HK-2 (cell line): ENCODE data around the gene DNAH7.
"Not testable (repeated sequence)": the region's sequence is repeated elsewhere in the genome, so short reads cannot be mapped to it uniquely, and the experiment has no call there.

Experiments used
- DNase-seq: peaks from one replicate; pipeline ENCODE4 v3.0.0-alpha.2; 2018; ENCODE audit not compliant: unreplicated experiment

Gene DNAH7

DNA sequence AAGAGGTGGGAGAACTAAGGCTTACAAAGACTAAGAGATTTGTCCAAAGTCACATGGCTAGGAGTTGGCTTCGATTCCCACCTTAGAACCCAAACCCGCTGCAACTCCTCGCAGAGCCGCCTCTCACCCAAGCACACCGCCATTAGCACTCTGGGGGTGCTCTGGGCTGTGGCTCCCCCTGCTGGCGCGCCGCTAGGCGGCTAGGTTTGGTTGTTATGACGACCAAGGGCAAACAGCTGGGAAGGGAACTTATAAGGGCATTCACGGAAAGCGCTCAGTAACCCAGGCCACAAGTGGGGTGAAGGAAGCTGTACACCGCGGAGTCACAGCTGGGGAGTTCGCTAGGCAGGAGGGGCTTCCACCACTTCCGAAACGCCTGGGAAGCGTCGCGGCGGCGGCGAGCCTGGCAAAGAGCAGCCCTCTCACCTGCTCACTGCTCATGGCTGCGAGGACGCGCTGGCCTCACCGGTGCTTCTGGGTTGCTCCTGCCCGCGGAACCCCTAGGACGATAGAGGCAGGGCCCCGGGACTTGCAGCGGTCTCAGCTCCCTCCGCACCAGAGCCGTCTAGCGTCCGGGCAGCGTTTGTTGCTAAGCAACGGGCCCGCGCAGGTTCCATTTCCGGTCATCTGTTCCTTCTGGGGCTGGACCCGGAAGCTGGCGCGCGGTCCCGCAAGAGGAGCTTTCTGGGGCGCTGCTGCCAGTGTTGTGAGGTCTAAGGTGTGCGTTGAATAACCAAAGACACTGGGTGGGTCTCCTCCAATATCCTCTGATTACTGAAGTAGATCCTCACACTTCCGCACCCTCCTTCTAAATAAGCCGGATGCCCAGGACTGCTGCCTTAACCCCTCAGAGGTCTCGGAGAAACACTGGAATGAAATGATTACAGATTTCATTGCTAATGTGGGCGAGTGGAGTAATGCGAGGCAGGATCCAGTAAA, at the start of gene DNAH7:
TSS of gene DNAH7 (minus strand) at position 567 of the 939 bp plus-strand sequence. CDS start at position 441, 126 bp downstream.
- peak; percentile 91 for DNase-seq

DNA sequence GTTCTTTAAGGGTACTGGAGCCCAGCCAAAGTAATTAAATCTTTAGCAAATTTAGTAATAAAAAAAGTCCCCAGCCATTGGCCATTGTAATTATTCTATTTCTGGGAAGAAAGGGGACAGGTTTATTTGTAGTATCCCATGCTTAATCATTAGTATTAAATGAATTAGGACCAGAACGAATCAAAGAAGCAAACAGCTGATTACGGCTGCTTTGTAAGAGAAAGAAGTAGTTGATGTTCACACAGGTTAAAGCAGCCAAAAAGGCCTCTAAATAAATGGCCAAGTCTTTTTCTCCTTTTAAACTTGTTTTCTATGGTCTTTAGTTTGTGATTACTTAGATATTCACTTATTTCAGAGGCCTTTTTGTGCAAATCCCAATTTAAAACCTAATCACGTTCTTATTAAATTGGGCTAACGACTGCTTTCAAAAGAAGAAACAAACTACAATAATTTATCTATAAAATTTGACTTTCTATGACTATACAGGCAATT, 48.6 kb upstream of the DNAH7 start:
- no peak for DNase-seq

DNA sequence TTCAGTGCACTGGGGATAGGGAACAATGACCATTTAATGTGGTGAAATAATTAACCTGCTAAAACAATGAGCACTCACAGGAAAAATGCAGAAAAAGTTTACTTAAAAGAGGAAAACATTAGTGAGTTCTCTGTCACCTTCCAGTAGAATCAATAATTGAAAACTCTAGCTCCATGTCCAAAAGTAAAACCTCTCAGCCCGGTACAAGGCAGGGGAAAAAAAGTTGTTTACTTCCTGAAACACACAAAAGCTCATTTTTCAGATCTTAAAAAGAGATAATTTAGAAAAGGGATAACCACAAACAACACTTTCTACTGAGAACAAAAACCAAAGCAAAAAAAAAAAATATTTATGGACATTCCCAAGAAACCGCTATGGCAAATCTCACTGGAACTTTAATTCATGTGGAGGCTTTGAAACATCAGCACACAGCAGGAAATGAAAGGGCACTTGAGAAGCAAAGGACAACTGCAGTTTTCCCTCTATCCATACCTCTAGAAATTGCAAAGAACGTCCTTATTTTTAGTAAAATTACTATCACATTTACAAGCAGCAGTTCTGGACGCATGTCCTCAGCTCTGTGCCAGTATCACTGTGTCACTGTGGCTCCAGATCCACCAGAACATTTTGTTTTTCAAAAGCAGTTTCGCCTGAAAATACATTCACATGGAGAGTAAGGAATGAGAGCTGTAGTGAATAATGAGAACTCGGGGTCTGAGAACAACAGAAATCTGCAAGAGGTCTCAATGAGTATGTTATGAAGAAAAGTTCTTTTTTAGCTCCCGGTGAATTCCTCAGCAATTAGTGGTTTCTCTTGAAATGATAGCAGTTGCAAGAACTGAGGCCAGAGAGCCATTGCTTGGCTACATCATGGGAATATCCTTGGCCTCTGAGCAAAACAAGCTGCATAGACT, 44.7 kb upstream of the DNAH7 start:
- no peak for DNase-seq

DNA sequence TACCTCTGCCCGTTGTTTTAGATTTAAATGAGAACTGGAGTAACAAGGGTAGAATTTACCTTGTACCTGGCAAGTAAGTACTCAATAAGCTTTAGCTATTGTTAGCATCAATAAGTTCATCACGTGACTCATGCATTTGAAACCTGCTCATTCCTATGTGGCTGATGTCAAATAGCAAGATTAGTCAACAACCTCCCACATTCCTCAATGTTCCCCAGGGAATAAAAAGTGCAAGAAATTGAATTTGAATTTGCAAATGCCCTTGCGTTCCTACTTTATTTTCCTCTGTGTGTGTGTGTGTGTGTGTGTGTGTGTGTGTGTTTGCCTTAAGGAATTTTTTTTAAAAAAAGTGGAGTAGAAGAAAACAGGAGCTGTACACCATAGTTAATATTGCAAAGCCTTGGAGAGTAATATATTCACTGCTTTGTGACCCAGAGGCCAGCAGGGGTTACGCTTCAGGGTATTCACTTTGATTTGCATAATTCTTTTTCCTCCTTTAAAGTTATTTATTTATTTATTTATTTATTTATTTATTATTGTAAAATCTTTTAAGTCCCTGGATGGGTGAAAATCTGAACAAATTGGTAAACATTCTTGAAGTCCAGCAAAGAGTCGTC, 43.9 kb upstream of the DNAH7 start:
- no peak for DNase-seq

DNA sequence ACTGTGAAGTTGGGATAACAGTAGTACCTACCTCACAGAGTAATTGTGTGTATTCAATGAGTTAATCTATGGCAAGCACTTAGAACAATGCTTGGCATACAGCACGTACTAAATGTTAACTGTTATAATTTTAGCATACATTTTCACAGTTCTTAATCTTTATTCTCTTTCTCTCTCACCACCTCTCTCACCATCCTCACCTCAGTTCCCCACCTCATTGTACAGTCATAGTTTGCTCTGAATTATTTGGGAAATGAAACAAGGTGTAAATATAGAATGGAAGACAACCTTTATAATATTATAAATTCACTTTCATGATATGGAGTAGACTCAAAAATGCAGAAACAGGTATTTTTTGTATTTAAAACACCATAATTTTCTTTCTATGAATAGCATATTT, 40.0 kb upstream of the DNAH7 start:
- no peak for DNase-seq

DNA sequence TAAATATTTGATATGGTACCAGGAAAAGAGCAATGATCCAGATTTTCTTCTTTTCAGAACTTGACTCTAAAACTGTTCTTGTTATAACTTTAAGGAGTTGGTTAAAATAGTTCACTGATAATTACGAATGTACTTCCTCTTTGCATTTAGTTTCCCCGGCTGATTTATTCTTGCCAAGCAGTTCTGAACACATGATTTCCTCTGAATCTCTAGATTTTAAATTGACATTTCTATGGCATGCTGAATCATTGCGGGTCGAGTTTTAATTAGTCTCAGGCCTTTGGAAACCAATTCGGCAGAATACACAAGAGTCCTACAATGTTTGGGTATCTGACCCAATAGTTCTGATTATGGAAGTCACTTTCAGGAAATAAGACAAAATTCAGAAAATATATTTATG, 37.3 kb upstream of the DNAH7 start:
- no peak for DNase-seq

DNA sequence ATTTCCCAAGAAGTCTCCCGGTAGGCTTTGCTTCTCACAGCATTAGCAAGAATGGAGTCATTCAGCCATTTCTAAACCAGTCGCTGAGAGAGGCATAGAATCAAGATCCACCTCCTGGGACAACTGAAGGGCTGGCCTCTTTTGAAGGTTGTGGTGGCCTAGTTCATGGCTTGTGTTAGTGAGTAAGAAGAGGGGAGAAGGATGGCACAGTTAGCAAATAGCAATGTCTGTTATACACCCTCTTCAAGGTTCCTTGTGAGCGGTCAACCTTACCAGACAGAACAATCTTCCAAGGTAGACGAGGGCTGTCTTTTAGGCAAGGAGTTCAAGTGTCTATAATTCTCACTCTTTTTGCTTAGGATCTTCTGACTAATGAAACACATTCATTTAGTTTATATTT, 35.4 kb upstream of the DNAH7 start:
- peak; percentile 19 for DNase-seq

DNA sequence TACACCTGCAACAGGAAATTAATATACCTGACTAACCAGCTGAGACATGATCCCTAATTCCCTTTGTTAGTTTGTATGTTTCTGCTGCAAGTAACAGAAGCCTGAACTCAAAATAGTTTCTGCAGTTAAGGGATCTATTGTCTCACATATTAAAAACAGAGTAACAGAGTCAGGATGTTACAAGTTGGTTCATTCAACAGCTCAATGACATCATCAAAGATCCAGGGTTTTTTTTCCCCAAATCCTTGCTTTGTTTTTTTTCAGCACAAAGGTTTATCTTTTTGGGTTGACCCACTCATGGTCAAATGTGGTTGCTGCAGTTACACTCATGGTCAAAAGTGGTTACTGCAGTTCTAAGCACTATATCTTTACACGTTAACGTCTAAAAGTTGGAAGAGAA, 35.0 kb upstream of the DNAH7 start:
- DNase-seq = no peak

DNA sequence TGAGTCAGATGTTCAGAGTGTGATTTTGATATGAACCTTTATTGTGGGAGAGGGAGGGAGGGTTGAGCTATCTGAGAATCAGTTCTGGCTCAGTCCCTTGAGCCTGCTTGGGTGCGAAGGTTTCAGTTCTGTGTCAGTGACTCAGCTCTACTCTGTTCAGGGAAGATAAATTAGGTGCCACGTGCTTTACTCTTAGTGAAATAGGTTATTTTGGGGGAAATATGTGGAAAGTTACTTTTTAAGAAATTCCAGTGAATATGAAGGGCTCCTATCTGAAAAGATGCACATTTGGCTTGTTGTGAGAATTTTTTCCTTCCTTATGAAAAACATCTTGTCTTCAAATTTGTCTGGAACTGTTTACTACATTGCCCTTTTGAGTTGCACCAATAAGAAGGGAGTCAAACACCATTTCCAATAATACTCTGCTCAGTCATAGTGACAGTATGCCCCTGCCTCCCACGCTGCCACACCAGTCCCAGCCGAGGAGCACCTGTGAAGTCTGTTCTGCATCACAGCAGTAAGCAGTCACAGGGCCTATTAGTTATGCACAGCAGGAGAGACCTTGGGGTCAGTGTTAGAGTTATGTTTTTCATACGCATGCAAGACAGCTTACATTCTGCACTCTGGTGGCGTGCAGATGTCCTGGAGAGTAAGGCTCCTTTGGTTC, 32.8 kb upstream of the DNAH7 start:
- DNase-seq = no peak

DNA sequence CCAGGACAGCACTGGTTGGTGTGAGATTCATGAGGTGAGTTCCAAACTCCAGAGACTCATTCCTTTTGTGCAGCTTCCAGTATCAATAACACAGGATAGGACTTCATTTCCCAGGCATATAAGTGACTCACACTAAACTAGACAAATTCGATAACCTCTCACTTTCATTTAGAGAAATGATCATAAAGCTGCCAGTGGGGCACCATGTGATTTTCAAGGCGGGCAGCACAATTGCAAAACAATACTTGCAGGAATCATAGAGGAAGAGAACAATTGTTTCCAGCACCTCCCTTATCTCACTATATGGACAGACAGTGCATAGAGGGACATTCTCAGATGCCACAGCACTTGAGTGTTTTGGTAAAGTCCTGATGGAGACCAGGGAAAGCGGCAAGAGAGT, 31.3 kb upstream of the DNAH7 start:
- no peak for DNase-seq

DNA sequence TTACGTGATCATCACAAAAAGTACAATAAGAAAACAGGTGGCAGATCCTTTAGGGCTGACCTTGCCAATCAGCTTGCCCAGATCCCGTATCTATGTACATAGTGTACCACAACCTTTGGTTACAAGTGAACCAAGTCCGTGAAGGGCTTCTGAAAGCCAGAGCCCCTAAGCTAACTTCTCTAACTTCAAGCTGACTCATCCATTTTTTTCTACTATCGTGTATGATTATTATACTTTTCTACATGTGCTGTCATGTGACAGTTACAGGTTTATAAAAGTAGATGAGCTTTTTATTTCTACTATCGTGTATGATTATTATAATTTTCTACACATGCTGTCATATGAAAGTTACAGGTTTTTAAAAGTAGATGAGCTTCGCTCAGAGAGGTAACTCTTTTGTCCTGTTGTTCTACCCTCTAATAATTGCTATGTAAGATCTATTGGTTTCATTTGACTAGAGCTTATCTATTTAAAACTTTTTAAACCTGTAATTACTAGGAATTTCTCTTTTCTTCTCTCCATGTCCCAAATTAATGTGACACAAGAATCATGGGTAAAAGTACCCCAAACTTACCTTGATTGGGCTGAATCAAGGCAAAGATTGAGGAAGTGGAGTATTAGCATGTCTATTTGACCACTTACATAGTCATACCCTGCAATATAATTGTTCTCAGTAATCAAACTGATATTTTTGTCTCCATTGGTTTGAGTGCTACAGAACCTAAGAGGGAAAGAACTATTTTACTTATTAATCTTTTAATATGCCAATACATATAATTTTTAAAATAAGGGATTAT, 29.4 kb upstream of the DNAH7 start:
- no peak for DNase-seq

DNA sequence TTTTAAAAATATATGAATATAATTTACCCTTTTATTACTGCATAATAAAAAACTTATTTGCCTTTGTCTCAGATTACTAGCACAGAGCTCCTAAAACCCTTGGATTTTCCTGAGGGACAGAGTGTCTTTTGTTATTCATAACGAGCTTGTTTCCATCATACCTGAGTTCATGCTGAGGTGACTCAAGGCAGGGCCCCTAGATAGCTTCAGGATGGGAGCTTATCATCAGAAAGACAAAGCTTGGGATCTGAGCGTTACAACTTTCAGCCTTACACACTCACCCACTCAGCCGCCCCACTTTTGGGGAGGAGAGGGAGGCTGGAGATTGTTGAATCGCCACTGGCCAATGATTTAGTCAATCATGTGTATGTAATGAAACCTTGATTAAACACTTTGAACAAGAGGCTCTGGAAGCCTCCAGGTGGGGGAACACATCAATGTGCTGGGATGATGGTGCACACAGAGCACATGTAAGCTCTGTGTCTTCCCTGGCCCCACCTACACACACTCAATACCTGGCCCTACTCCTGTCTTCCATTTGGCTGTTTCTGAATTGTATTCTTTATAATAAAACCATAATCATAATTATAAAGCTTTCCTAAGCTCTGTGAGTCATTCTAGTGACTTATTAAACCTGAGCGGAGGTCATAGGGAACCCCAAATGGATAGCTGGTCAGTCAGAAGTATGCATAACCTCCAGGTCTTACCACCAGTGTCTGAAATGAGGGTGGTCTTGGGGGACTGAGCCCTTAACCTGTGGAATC, 28.5 kb upstream of the DNAH7 start:
- no peak for DNase-seq

DNA sequence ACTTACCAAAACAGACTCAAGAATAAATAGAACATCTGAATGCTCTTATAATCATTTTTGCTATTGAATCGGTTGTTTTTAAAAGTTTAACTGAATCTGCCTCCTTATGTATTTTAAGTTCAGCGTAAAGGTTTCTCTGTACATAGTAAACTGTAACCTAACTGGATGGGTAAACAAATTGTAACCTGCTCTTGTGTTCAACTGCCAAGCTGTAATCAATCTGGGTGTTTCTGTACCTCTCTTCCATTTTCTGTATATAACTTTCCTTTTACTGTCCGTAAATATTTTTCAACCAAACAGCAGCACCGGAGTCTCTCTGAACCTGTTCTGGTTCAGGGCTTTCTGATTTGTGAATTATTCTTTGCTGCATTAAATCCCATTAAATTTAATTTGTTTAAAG, 27.6 kb upstream of the DNAH7 start:
- DNase-seq = no peak

DNA sequence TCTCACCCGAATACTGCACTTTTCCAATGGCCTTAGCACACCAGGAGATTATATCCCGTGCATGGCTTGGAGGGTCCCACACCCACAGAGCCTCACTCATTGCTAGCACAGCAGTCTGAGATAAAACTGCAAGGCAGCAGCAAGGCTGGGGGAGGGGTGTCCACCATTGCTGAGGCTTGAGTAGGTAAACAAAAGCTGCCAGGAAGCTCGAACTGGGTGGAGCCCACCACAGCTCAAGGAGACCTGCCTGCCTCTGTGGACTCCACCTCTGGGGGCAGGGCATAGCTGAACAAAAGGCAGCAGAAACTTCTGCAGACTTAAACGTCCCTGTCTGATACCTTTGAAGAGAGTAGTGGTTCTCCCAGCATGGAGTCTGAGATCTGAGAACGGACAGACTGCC, 20.8 kb upstream of the DNAH7 start:
- not testable (repeated sequence) for DNase-seq

DNA sequence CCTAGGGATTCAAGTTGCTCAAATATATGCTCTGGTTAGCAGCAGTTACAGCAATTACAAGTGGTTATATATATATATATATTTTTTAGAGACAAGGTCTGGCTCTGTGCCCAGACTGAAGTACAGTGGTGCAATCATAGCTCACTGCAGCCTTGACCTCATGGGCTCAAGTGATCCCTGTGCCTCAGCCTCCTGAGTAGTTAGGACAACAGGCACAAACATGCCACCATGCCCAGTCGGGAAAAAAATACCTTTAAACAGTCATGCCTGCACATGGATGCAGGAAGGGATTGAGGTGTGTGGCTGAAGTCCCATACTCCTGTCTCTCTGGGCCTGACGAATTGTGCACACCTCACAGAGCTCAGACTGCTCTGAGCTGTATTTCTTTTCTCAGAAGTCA, 19.6 kb upstream of the DNAH7 start:
- DNase-seq = no peak

DNA sequence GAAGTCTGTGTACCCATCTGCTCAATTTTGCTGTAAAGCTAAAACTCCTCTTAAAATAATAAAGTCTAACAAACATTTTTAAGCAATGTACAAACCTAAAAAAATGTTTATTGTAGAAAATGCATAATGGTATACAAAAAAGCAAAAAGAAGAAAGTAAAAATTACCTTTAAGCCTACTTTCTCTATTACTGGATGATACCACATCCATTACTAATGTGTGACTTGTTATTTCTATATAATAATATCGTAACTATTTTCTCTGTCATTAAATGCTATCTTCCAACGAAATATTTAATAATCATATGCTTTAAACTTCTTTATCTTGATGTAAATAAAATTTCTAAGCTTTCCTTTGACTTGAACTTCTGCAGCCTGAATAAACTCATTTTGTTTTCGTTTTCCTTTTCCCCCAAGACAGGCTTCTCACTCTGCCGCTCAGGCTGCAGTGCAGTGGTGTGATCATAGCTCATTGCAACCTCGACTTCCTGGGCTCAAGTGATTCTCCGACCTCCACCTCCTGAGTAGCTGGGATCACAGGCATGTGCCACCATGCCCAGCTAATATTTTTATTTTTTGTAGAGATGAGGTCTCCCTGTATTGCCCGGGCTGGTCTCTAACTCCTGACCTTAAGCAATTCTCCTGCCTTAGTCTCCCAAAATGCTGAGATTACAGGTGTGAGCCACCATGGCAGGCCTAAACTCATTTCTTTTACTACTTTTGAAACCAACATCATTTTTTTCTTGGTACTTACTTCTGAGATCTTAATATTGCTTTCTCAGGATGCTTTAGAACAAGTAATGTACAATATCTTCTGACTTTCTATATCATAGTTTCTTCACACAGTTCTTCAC, 18.1 kb upstream of the DNAH7 start:
- no peak for DNase-seq

DNA sequence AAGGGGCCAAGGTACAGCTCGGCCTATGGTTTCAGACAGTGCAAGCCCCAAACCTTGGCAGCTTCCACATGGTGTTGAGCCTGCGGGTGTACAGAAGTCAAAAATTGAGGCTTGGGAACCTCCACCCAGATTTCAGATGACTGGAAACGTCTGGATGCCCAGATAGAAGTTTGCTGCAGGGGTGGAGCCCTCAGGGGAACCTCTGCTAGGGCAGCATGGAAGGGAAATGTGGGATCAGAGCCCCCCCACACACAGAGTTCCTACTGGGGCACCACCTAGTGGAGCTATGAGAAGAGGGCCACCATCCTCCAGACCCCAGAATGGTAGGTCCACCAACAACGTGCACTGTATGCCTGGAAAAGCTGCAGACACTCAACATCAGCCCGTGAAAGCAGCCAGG, 15.0 kb upstream of the DNAH7 start:
- DNase-seq = no peak

DNA sequence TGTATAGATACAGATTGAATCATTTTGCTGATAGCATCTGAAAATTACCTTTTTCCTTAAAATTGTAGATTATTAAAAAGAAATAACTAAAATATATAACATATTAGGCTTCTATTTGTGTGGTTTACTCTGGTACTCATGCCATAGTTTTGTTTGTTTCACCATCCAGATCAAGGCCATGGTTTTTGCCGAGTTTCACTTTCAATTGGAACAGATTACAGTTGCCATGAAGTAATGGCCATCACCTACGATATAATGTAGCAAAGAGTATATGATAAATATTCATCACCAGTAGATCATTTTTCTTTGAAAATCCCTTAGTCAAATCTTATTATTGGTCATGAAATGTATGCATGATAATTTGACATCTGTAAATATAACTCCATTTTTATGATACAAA, 11.9 kb upstream of the DNAH7 start:
- DNase-seq = no peak

DNA sequence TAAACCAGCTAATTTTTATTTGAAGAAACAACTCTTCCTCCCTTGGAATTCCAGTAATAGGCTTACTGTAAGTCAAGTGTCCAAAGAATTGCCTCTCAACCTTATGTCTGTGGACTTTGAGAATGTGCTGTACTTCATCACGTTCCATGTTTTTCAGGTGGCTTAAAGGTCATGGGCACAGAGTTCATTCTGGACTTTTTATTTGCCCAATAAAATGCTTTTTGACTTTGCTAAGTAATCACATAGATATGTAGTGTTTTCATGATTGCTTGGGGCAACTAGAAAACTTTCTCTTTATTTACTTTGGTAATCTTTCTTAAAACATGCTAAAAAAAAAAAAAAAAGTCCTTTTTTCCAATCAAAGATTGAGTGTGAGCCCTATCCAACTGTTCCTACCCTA, 10.4 kb upstream of the DNAH7 start:
- DNase-seq = no peak
